Liver (tissue), 3 donors: ENCODE measurements around the gene BTNL8.

Source experiments
- FOXA1 ChIP-seq: IDR thresholded peaks from 2 replicates; pipeline ENCODE4 v1.6.1; 2016; ENCODE audit warnings: antibody characterized with exemption
- GABPA ChIP-seq, 2 donors: IDR thresholded peaks in 1 of 2; conservative IDR thresholded peaks in 1 of 2; 2 replicates each; pipeline ENCODE4 v1.6.1; 2016; ENCODE audit warnings: antibody characterized with exemption in 2 of 2, mild to moderate bottlenecking in 1 of 2, moderate library complexity in 1 of 2
- TAF1 ChIP-seq: conservative IDR thresholded peaks from 2 replicates; pipeline ENCODE4 v1.6.1; 2016; ENCODE audit warnings: antibody characterized with exemption, mild to moderate bottlenecking
- TF ChIP-seq, protein P1 (sequence below): IDR thresholded peaks from 2 replicates; pipeline ENCODE4 v1.6.1; 2016; ENCODE audit warnings: antibody characterized with exemption
- TF ChIP-seq, protein P2 (sequence below): IDR thresholded peaks from 2 replicates; pipeline ENCODE4 v1.6.1; 2016; ENCODE audit warnings: antibody characterized with exemption
- TF ChIP-seq, protein P3 (sequence below): fragments of 150-350 bp; IDR thresholded peaks from 2 replicates; pipeline ENCODE4 v1.5.1; 2017; ENCODE audit warnings: improper control_type of control experiment, low read depth, low read length; ENCODE audit not compliant: missing input control
- TF ChIP-seq, protein P4 (sequence below): IDR thresholded peaks from 2 replicates; pipeline ENCODE4 v1.6.1; 2016; ENCODE audit warnings: antibody characterized with exemption, mild to moderate bottlenecking
- TF ChIP-seq, protein P5 (sequence below): IDR thresholded peaks from 2 replicates; pipeline ENCODE4 v1.6.1; 2016; ENCODE audit warnings: antibody characterized with exemption
- donor health status: healthy.
- donor health status: healthy.

DNA sequence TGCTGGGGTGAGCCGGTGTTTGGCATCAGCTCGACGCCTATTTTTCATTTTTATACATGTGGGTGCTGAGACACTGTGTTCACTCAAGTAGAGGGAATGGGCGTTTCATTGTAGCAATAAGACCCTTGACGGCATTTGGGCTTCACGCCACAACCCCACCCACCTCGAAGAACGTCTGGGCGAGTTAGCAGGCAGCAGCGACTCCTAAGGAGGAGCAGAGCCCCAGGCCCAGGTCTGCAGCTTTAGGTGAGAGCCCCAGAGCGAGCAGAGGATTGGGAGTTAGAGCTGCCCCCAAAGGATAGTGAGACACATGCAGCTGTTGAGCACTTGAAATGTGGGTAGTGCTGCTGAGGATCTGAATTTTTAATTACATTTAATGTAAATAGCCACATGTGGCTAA is 36.3 kb upstream of the BTNL8 start:
- TF ChIP-seq, protein P1, sequence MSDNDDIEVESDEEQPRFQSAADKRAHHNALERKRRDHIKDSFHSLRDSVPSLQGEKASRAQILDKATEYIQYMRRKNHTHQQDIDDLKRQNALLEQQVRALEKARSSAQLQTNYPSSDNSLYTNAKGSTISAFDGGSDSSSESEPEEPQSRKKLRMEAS = no peak
- no peak for TF ChIP-seq FOXA1
- TF ChIP-seq, protein P2, sequence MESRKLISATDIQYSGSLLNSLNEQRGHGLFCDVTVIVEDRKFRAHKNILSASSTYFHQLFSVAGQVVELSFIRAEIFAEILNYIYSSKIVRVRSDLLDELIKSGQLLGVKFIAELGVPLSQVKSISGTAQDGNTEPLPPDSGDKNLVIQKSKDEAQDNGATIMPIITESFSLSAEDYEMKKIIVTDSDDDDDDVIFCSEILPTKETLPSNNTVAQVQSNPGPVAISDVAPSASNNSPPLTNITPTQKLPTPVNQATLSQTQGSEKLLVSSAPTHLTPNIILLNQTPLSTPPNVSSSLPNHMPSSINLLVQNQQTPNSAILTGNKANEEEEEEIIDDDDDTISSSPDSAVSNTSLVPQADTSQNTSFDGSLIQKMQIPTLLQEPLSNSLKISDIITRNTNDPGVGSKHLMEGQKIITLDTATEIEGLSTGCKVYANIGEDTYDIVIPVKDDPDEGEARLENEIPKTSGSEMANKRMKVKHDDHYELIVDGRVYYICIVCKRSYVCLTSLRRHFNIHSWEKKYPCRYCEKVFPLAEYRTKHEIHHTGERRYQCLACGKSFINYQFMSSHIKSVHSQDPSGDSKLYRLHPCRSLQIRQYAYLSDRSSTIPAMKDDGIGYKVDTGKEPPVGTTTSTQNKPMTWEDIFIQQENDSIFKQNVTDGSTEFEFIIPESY = no peak
- TF ChIP-seq, protein P3, sequence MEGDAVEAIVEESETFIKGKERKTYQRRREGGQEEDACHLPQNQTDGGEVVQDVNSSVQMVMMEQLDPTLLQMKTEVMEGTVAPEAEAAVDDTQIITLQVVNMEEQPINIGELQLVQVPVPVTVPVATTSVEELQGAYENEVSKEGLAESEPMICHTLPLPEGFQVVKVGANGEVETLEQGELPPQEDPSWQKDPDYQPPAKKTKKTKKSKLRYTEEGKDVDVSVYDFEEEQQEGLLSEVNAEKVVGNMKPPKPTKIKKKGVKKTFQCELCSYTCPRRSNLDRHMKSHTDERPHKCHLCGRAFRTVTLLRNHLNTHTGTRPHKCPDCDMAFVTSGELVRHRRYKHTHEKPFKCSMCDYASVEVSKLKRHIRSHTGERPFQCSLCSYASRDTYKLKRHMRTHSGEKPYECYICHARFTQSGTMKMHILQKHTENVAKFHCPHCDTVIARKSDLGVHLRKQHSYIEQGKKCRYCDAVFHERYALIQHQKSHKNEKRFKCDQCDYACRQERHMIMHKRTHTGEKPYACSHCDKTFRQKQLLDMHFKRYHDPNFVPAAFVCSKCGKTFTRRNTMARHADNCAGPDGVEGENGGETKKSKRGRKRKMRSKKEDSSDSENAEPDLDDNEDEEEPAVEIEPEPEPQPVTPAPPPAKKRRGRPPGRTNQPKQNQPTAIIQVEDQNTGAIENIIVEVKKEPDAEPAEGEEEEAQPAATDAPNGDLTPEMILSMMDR = no peak
- no peak for TF ChIP-seq GABPA (IDR thresholded peaks at IDR 0.05 in 1 of 2, conservative IDR thresholded peaks at IDR 0.05 in 1 of 2)
- no peak for TF ChIP-seq TAF1
- TF ChIP-seq, protein P4, sequence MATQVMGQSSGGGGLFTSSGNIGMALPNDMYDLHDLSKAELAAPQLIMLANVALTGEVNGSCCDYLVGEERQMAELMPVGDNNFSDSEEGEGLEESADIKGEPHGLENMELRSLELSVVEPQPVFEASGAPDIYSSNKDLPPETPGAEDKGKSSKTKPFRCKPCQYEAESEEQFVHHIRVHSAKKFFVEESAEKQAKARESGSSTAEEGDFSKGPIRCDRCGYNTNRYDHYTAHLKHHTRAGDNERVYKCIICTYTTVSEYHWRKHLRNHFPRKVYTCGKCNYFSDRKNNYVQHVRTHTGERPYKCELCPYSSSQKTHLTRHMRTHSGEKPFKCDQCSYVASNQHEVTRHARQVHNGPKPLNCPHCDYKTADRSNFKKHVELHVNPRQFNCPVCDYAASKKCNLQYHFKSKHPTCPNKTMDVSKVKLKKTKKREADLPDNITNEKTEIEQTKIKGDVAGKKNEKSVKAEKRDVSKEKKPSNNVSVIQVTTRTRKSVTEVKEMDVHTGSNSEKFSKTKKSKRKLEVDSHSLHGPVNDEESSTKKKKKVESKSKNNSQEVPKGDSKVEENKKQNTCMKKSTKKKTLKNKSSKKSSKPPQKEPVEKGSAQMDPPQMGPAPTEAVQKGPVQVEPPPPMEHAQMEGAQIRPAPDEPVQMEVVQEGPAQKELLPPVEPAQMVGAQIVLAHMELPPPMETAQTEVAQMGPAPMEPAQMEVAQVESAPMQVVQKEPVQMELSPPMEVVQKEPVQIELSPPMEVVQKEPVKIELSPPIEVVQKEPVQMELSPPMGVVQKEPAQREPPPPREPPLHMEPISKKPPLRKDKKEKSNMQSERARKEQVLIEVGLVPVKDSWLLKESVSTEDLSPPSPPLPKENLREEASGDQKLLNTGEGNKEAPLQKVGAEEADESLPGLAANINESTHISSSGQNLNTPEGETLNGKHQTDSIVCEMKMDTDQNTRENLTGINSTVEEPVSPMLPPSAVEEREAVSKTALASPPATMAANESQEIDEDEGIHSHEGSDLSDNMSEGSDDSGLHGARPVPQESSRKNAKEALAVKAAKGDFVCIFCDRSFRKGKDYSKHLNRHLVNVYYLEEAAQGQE = no peak
- TF ChIP-seq, protein P5, sequence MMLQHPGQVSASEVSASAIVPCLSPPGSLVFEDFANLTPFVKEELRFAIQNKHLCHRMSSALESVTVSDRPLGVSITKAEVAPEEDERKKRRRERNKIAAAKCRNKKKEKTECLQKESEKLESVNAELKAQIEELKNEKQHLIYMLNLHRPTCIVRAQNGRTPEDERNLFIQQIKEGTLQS = no peak
